ENCODE data around the gene SUSD4. TPM values are rescaled to one million over a fixed set of nuclear protein-coding genes. Genes with fewer than 3 reads are reported as not detected.

Gene SUSD4
- total and polyA plus RNA-seq, 2 of the 8 experiments (the other 6 are each of a cell fraction or from before 2014, with no cell fraction given), result 3.9 to 5.2 TPM

- TF ChIP-seq CHD7 (IDR thresholded peaks at IDR 0.05; ENCODE audit: insufficient replicate concordance, low read length), result no peak
- no peak for TF ChIP-seq RXRA (IDR thresholded peaks at IDR 0.05; ENCODE audit: insufficient read depth, low read depth, low read length)
- no peak for TF ChIP-seq TAF1 (IDR thresholded peaks at IDR 0.05; ENCODE audit: low read depth, low read length)
- TF ChIP-seq KDM4A (IDR thresholded peaks at IDR 0.05; ENCODE audit: low read depth, low read length, severe bottlenecking), result no peak
- TF ChIP-seq BRCA1 (IDR thresholded peaks at IDR 0.05; ENCODE audit: low read depth, low read length), result no peak
- TF ChIP-seq MAFK (IDR thresholded peaks at IDR 0.05; ENCODE audit: low read depth, low read length), result no peak
- TF ChIP-seq HDAC6 (IDR thresholded peaks at IDR 0.05; ENCODE audit: low read depth, low read length), result no peak
- no peak for TF ChIP-seq GTF2F1 (IDR thresholded peaks at IDR 0.05; ENCODE audit: borderline replicate concordance, low read depth, low read length)
- TF ChIP-seq NANOG (IDR thresholded peaks at IDR 0.05; ENCODE audit: insufficient read depth, low read depth, low read length, poor library complexity, severe bottlenecking), result no peak
- no peak for TF ChIP-seq SIN3A (conservative IDR thresholded peaks at IDR 0.05 in 1 of 2, IDR thresholded peaks at IDR 0.05 in 1 of 2; ENCODE audit: low read depth in 1 of 2, low read length in 2 of 2)
- no peak for TF ChIP-seq SIX5 (IDR thresholded peaks at IDR 0.05; ENCODE audit: low read depth, low read length)
- no peak for TF ChIP-seq FOSL1 (IDR thresholded peaks at IDR 0.05; ENCODE audit: insufficient read depth, low read depth, low read length)
These were observed 38.8 kb upstream of the SUSD4 start (continued) for GRCh38 chr1:223402790-223403142.

All from H1 (cell line).